Activated CD8-positive, alpha-beta memory T cell treated with anti-CD3 and anti-CD28 coated beads, Interleukin-2, amount 10 ng/mL, durations not matched to agents 7 days and 5 days (primary cell): ENCODE results near the gene TAGAP. TPM values are rescaled to one million over a fixed set of nuclear protein-coding genes. Genes with fewer than 3 reads are reported as not detected.

Source experiments
- ATAC-seq: fragments of 150-1000 bp; cut with Tn5 transposase; one replicate; pipeline ENCODE4 v1.10.0; 2021; ENCODE audit warnings: moderate library complexity
- CTCF ChIA-PET: fragments of 350-600 bp; sonication (Branson Sonifier 250); formaldehyde crosslinking; loops from one replicate; lab custom pipeline; 2021; ENCODE audit warnings: antibody characterized with exemption; lab: Charles Lee
- DNase-seq: peaks from one replicate; pipeline ENCODE4 v3.0.0-alpha.2; 2020
- H3K27ac Mint-ChIP-seq: one replicate; pipeline ENCODE4 v1.8.0; 2021; ENCODE audit warnings: mild to moderate bottlenecking, mixed read lengths
- H3K27me3 Mint-ChIP-seq: one replicate; pipeline ENCODE4 v1.8.0; 2021; ENCODE audit warnings: mixed read lengths
- H3K36me3 Mint-ChIP-seq: one replicate; pipeline ENCODE4 v1.8.0; 2021; ENCODE audit warnings: mild to moderate bottlenecking, mixed read lengths
- H3K4me1 Mint-ChIP-seq: one replicate; pipeline ENCODE4 v1.8.0; 2021; ENCODE audit warnings: mixed read lengths
- H3K4me3 Mint-ChIP-seq: one replicate; pipeline ENCODE4 v1.8.0; 2021; ENCODE audit warnings: mild to moderate bottlenecking, moderate library complexity, mixed read lengths
- H3K9me3 Mint-ChIP-seq: one replicate; pipeline ENCODE4 v1.8.0; 2022; ENCODE audit warnings: low read depth, mixed read lengths
- total RNA-seq, 2 experiments: library from RNA; stranded (reverse); gene quantifications; one replicate each; pipeline ENCODE4 v1.2.3, GENCODE V29; 2021

Gene TAGAP
- total RNA-seq, 2 experiments from 2014 or later = 44.8 to 53.0 TPM

- peaks cover 77% of the 10 kb centered on the region for H3K4me1 Mint-ChIP-seq
- H3K36me3 Mint-ChIP-seq = peaks cover 7% of the 10 kb centered on the region
- H3K4me3 Mint-ChIP-seq = no peak overlapping the region
- H3K27ac Mint-ChIP-seq = peak overlapping the region; percentile 71
- no peak for ATAC-seq
- H3K9me3 Mint-ChIP-seq = no peaks in the 10 kb centered on the region
- no peak for DNase-seq
- no peaks in the 10 kb centered on the region for H3K27me3 Mint-ChIP-seq
- CTCF ChIA-PET = interaction anchor here (1.1 to 6.3 kb wide), 3 partner anchors 13 to 48 kb away, joined by 3 to 42 read pairs (median 3); partner anchors contain the start of gene TAGAP
Measured at GRCh38 chr6:159056003-159056402, 11.2 kb upstream of the TAGAP start.

- Mint-ChIP-seq H3K36me3 (no peaks in the 10 kb centered on the region), H3K9me3 (no peaks in the 10 kb centered on the region), H3K27me3 (no peaks in the 10 kb centered on the region), H3K27ac (peak overlapping the region; percentile 17), H3K4me1 (peaks cover 58% of the 10 kb centered on the region), H3K4me3 (no peak overlapping the region)
- CTCF ChIA-PET = interaction anchor here (0.8 to 3.1 kb wide), 8 partner anchors 9 to 56 kb away, joined by 3 to 16 read pairs (median 6); partner anchors contain the start of gene TAGAP
- DNase-seq (no peak), ATAC-seq (peak; percentile 50)
Measured at GRCh38 chr6:159053781-159054398, 9.1 kb upstream of the TAGAP start.

GRCh38 chr6:159052720-159053119 is 7.9 kb upstream of the TAGAP start:
- peaks cover 57% of the 10 kb centered on the region for H3K4me1 Mint-ChIP-seq
- H3K4me3 Mint-ChIP-seq = no peak overlapping the region
- no peak overlapping the region for H3K27ac Mint-ChIP-seq
- ATAC-seq (no peak), DNase-seq (no peak)
- H3K27me3 Mint-ChIP-seq = no peaks in the 10 kb centered on the region
- CTCF ChIA-PET = interaction anchor here (1.1 to 3.1 kb wide), 5 partner anchors 9 to 52 kb away, joined by 3 to 16 read pairs (median 7); partner anchors contain the start of gene TAGAP
- no peaks in the 10 kb centered on the region for H3K9me3 Mint-ChIP-seq
- no peaks in the 10 kb centered on the region for H3K36me3 Mint-ChIP-seq

DNA sequence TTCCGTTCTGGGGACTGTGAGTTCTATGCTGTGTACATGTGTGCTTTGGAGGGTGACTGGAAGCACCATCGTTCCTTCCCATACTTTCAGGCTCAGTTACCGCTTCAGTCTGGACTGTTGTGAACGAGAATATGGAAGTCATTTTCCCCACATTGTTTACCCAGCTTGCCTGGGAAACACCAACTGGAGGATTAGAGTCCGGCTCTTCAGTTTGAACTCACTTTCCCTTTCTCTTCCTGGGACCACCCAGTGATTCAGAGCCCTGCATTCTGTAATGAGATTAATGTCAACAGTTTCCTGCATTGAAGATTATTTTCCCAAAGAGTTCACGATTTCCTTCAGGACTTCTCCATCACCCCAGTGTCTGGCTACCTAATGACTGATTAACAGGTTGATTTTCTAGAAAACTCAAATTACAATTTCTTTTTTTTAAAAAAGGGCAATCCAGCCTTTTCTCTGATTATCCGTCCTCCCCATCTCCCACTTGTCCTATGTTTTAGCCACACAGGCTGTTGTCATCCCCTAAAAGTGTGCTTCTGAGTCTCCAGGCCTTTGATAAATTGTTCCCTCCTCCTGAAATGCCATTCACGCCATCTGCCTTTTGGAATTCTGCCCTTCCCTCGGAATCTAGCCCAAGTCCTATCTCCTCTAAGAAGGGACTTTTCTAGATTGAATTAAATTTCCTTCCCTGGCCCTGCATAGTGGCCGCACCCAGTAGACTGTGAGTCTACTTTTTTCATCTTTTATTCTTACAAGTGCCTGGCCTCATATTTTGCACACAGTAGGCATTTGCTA is 3.3 kb upstream of the TAGAP start:
- Mint-ChIP-seq H3K27me3 (no peaks in the 10 kb centered on the region), H3K27ac (no peak overlapping the region), H3K4me1 (peaks cover 32% of the 10 kb centered on the region), H3K9me3 (no peaks in the 10 kb centered on the region), H3K36me3 (peaks cover 12% of the 10 kb centered on the region), H3K4me3 (no peak overlapping the region)
- DNase-seq (no peak), ATAC-seq (no peak)
- CTCF ChIA-PET = no interaction called here

- H3K4me3 Mint-ChIP-seq = peak overlapping the region; percentile 95
- CTCF ChIA-PET = interaction anchor here (2.5 kb wide), 1 partner anchor 65 kb away, joined by 17 read pairs; no protein-coding TSS in a partner anchor
- peaks cover 43% of the 10 kb centered on the region for H3K4me1 Mint-ChIP-seq
- DNase-seq (no peak), ATAC-seq (no peak)
- H3K27ac Mint-ChIP-seq = peak overlapping the region; percentile 97
- no peaks in the 10 kb centered on the region for H3K27me3 Mint-ChIP-seq
- peaks cover 35% of the 10 kb centered on the region for H3K36me3 Mint-ChIP-seq
- no peaks in the 10 kb centered on the region for H3K9me3 Mint-ChIP-seq
Measured at GRCh38 chr6:159045801-159046200, 1.0 kb upstream of the TAGAP start.

DNA sequence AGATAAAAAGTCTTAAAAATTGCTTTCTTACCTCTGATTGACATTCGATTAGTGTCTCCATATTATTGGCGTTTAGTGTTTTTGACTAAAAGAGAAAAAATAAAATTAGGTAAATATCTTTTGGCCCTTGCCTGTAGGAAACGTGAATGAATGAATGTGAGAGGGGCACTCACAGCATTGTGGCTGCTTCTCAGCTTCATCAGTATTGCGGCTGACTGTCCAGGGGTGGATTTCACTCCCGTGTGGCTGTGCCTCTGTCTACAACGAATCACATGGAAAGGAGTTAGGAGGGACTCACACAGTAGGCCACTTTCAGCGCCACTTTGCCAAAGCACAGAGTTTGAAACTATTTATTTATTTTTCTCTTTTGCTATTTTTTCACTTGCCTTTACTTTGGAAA is 844 bp downstream of the TAGAP start:
- CTCF ChIA-PET = interaction anchor here (0.8 to 8.8 kb wide), 24 partner anchors 9 to 174 kb away, joined by 3 to 198 read pairs (median 6); partner anchors contain the start of gene RSPH3
- H3K4me3 Mint-ChIP-seq = peak overlapping the region; percentile 95
- peaks cover 54% of the 10 kb centered on the region for H3K36me3 Mint-ChIP-seq
- peaks cover 61% of the 10 kb centered on the region for H3K4me1 Mint-ChIP-seq
- no peaks in the 10 kb centered on the region for H3K27me3 Mint-ChIP-seq
- peak overlapping the region; percentile 97 for H3K27ac Mint-ChIP-seq
- ATAC-seq = peak; percentile 4
- no peaks in the 10 kb centered on the region for H3K9me3 Mint-ChIP-seq
- DNase-seq = peak; percentile 70

GRCh38 chr6:159043251-159043650 is 1.5 kb downstream of the TAGAP start:
- H3K27me3 Mint-ChIP-seq = no peaks in the 10 kb centered on the region
- peak; percentile 76 for DNase-seq
- peaks cover 60% of the 10 kb centered on the region for H3K36me3 Mint-ChIP-seq
- H3K9me3 Mint-ChIP-seq = no peaks in the 10 kb centered on the region
- CTCF ChIA-PET = interaction anchor here (0.6 to 8.8 kb wide), 22 partner anchors 9 to 174 kb away, joined by 3 to 198 read pairs (median 7); partner anchors contain the start of gene RSPH3
- peaks cover 64% of the 10 kb centered on the region for H3K4me1 Mint-ChIP-seq
- H3K4me3 Mint-ChIP-seq = peak overlapping the region; percentile 95
- ATAC-seq = peak; percentile 8
- peak overlapping the region; percentile 97 for H3K27ac Mint-ChIP-seq

DNA sequence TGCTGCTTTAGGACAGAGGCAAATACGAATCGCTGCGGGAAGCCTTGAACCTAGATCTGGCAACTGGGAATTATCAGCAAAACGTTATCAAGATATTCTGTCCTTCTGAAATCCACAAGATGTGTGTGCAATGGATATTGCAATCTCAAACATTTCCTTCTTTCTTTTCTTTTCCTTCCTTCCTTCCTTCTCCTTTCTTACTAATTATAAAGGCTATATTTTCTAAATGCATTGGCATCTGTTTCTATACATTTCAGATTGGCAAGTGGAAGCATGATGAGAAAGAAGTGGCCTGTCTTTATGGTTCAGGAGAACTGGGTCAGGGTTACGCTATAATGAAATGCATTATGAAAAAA is 2.0 kb downstream of the TAGAP start:
- Mint-ChIP-seq H3K27me3 (no peaks in the 10 kb centered on the region), H3K27ac (peak overlapping the region; percentile 97), H3K9me3 (no peaks in the 10 kb centered on the region), H3K4me3 (peak overlapping the region; percentile 95), H3K36me3 (peaks cover 65% of the 10 kb centered on the region), H3K4me1 (peaks cover 63% of the 10 kb centered on the region)
- CTCF ChIA-PET = interaction anchor here (1.0 to 8.8 kb wide), 18 partner anchors 10 to 393 kb away, joined by 3 to 198 read pairs (median 7); partner anchors contain the start of genes RSPH3 and SYTL3
- ATAC-seq (no peak), DNase-seq (no peak)

GRCh38 chr6:159042003-159042825 is 2.6 kb downstream of the TAGAP start:
- Mint-ChIP-seq H3K36me3 (peaks cover 71% of the 10 kb centered on the region), H3K27ac (peak overlapping the region; percentile 97), H3K27me3 (no peaks in the 10 kb centered on the region), H3K4me1 (peaks cover 63% of the 10 kb centered on the region), H3K4me3 (peak overlapping the region; percentile 95), H3K9me3 (no peaks in the 10 kb centered on the region)
- ATAC-seq = peak; percentile 52
- DNase-seq = peak; percentile 90
- CTCF ChIA-PET = interaction anchor here (0.5 to 8.8 kb wide), 20 partner anchors 11 to 393 kb away, joined by 3 to 198 read pairs (median 7); partner anchors contain the start of gene SYTL3

GRCh38 chr6:159041181-159041580 is 3.6 kb downstream of the TAGAP start:
- Mint-ChIP-seq H3K36me3 (peaks cover 79% of the 10 kb centered on the region), H3K9me3 (no peaks in the 10 kb centered on the region), H3K4me1 (peaks cover 65% of the 10 kb centered on the region), H3K27ac (peak overlapping the region; percentile 97), H3K27me3 (no peaks in the 10 kb centered on the region), H3K4me3 (peak overlapping the region; percentile 95)
- CTCF ChIA-PET = interaction anchor here (1.0 to 8.8 kb wide), 14 partner anchors 11 to 392 kb away, joined by 3 to 198 read pairs (median 11); partner anchors contain the start of gene SYTL3
- ATAC-seq (no peak), DNase-seq (no peak)

GRCh38 chr6:159039885-159040258 is 4.9 kb downstream of the TAGAP start:
- H3K36me3 Mint-ChIP-seq = peaks cover 91% of the 10 kb centered on the region
- no peaks in the 10 kb centered on the region for H3K9me3 Mint-ChIP-seq
- CTCF ChIA-PET = interaction anchor here (0.8 to 8.8 kb wide), 19 partner anchors 13 to 171 kb away, joined by 3 to 198 read pairs (median 6); partner anchors contain the start of gene RSPH3
- DNase-seq (no peak), ATAC-seq (no peak)
- no peaks in the 10 kb centered on the region for H3K27me3 Mint-ChIP-seq
- H3K4me3 Mint-ChIP-seq = peak overlapping the region; percentile 95
- peak overlapping the region; percentile 97 for H3K27ac Mint-ChIP-seq
- H3K4me1 Mint-ChIP-seq = peaks cover 60% of the 10 kb centered on the region
